T1000 (cell line): Measurements from ENCODE around the gene MLC1.

ENCODE experiments used
- DNase-seq: peaks from one replicate; lab custom pipeline; 2025; ENCODE audit warnings: mixed read lengths; lab: John Stamatoyannopoulos, UW

Gene MLC1

DNA sequence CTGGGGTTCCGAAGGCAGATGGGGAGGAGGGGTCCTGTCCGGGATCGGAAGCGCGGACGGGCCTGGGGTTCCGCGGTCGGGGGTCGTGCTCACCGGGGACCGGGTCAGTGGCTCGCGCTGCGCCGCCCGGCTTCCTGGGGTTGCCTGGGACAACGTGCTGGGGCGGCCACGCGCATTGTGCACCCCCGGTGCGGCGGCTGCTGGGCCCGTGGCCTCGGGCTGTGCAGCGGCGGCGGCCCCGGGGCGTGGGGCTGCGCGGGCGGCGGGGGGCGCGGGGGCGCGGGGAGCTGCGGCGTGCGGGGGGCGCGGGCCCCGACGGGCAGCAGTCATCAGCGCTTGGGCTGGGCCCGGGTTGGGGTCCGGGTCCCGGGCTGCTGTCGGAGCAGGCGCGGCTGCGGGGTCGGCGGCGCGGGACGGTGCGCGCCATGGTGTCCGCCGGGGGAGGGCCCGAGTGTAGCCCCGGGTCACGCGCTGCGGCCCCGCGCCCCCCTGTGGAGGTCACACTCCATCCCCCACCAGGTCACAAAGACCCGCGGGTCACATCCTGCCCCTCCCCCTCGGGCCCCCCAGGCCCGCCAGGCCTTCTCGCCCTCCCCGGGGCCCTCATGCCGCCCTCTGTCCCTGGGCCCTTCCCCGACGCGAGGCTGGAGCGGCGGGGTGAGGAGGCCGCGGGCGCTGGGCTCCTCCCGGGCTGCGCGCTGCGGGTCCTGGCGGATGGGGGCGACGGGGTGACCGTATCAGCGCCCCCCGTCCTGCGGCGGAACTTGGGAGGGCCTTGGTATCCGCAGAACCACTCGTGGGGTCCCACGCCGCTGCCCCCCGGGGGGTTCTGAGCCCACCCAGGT lies 26.9 kb downstream of the MLC1 start, which contains the start of gene TTLL8:
TTLL8 (minus strand) TSS at position 238 of the 845 bp plus-strand sequence.
- DNase-seq, result no peak

DNA sequence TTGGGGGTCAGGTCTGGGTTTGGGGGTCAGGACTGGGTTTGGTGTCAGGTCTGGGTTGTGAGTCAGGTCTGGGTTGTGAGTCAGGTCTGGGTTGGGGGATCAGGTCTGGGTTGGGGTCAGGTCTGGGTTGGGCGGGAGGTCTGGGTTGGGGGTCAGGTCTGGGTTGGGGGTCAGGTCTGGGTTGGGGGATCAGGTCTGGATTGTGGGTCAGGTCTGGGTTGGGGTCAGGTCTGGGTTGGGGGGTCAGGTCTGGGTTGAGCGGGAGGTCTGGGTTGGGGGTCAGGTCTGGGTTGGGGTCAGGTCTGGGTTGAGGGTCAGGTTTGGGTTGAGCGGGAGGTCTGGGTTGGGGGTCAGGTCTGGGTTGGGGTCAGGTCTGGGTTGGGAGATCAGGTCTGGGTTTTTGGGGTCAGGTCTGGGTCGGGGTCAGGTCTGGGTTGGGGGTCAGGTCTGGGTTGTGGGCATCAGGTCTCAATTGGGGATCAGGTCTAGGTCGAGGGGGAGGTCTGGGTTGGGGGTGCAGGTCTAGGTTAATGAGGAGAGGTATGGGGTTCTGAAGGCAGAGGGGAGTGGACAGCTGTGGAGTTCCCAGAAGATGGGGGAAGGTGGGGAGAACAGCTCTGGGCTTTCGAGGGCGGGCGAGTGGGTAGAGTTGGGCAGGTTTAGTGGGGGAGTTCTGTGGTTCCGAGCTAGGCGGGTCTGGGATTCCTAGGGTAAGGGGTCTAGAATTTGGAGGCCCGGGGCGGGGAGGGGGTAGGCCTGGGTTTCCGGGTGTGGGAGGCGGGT lies 27.8 kb downstream of the MLC1 start:
- no peak for DNase-seq

DNA sequence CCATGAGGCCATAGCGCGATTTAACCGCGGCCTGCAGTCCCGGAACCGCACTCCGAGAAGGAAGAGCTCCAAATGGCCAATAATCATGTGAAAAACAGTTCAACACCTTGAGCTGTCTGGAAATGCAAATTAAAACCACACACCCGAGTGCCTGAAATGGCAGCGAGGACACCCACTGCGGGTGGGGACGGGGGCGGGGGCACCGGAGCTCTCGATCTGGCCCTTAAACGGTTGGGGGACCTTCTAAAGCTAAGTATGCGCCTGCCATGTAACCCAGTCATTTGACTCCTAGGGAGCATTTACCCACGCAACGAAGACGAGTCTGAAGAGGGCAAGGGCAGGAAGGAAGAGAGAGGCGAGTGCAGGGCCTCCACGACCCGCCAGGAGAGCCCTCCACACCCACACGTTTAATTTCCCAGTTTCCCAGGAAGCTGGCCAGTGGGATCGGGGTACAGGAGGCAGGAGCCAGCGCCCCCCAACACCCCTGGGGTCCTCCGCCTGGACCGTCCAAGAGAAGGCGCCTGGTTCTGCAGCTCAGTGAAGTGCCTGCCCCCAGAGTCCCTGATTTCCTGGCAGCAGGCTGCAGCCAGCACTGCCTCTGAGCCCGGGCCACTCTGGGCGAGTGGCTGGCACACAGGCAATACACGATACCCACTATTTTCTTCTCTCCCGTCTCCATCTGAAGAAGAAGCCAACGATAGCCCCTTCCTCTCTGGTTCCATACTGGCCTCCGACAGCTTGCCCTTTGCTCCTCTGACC lies 28.8 kb downstream of the MLC1 start:
- no peak for DNase-seq

DNA sequence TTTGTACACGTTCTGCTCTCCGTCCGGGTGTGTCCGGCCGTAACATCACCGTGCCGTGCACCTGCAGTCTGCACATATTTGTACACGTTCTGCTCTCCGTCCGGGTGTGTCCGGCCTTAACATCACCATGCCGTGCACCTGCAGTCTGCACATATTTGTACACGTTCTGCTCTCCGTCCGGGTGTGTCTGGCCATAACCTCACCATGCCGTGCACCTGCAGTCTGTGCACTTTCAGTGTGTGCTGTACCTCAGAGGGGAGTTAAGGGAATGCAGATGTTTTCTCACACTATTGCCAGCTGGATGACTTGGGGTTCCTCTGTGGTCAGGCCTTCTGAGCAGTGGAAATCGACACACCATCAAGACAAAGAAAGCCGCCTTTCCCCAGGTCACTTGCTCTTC lies 31.4 kb downstream of the MLC1 start:
- DNase-seq, result no peak

DNA sequence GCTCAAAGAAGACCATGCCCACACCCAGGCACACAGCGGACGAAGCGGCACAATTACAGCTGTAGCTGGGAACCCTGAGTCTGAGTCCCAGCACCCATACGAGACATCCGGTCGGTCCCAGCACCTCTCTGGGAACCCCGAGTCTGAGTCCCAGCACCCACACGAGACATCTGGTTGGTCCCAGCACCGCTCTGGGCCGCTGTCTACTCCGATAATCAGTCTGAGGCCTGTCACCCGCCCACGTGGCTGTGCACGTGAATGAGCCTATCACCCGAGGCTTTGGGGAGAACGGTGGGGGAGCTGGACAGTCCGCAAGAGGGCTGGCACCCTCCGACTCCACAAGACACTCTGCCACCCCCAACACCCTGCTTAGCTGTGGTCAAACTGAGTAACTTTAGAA lies 33.3 kb downstream of the MLC1 start:
- no peak for DNase-seq

DNA sequence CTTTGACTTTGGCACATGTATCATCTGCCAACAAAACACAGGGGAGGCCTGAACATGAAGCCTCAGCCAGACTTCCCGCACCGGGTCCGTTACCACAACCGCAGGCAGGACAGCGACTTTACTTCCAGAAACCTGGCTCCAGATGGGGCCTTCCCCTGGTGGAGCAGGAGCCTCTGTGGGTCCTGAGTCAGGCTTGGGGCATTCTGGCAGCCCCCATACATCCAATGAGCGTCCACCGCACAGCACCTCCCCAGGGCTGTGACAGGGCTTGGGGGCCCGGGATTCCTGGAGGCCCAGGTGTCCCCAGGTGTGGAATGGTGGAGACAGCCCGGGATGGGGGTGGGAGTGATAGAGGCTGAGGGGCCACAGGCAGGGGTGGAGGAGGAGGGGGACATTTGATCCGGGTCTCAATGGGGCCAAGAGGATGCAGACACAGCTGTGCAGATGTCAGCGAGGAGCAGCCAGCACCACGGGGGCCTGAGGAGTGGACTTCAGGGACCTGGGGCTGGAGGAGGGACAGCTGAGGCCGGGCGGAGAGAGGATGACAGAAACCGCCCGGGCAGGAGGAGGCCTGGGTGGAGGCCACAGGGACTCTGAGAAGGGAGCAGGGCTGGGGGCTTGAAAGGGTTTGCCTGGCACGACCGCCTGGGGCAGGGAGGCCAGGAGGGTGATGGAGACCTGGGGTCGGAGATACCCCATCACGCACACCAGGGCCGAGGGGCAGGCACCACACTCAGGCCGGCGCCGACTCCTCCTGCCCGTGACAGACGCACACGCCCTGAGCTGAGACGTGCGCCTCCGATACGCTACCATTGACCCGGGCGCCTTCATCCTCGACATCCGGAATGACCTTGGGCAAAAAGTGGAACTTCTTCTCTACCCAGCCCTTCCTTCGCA lies 35.7 kb downstream of the MLC1 start:
- no peak for DNase-seq

DNA sequence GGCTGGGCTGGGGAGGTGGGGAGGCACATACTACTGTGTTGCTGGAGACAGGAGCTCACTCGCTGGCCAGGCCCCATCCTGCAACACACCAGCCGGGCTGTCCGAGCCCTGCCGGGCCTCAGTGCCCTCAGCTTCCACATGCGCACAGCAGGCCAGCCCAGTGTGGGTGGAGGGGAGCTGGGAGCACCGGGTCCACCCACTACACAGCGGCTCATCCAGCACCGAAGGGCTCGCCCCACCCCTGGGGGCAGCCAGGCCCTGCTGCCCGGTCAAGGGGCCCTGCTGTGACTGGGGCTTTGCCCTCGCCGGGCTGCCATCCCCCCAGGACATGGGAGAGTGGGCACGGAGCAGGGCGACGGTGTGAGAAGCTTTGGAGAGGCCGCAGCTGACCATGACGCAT lies 36.4 kb downstream of the MLC1 start:
- no peak for DNase-seq

DNA sequence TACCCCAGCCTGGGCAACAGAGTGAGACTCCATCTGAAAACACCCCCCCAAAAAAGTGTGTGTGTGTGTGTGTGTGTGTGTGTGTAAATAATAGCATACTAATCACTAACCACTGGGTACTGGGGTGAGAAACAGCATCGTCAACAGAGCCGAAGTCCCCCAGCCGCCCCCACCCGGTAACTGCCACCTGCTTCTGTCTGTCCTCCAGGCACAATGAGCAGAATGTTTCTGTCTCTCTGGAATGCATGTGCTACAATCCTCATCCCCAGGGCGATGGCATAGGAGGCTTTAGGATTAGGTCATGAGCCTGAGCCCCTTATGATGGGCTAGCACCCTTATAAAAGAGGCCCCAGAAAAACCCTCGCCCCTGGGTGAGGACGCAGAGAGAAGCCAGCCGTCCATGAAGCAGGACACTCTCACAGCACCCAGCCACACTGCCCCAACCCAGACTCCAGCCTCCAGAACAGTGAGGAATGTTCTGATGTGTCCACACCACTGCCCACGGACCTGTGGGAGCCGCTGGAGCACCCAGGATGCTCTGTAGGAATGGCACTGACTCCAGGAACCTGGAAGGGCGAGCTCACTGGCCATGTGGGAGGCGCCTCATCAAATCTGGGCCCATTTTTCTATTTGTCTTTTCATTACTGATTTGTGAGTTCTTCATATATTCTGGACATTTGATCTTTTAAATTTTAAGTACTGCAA lies 37.0 kb downstream of the MLC1 start:
- no peak for DNase-seq

DNA sequence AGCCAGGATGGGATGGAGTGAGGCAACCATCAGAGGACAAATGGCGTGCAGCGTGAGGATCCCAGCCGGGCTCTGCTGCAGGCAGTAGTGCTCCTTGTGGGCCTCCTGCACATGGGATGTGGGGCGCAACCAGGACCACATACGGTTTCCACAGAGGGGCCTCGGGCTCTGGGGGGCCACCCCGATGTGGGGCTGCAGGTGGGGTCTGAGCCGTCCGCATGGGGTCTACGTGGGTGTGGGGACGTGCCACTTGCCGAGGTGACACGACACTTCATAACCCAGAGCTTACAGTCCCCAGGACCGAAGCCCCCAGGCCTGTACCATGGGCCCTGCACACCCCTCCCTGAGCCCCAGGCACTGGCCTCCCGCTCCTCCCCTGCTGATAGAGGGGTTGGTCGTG lies 37.9 kb downstream of the MLC1 start:
- DNase-seq, result no peak

DNA sequence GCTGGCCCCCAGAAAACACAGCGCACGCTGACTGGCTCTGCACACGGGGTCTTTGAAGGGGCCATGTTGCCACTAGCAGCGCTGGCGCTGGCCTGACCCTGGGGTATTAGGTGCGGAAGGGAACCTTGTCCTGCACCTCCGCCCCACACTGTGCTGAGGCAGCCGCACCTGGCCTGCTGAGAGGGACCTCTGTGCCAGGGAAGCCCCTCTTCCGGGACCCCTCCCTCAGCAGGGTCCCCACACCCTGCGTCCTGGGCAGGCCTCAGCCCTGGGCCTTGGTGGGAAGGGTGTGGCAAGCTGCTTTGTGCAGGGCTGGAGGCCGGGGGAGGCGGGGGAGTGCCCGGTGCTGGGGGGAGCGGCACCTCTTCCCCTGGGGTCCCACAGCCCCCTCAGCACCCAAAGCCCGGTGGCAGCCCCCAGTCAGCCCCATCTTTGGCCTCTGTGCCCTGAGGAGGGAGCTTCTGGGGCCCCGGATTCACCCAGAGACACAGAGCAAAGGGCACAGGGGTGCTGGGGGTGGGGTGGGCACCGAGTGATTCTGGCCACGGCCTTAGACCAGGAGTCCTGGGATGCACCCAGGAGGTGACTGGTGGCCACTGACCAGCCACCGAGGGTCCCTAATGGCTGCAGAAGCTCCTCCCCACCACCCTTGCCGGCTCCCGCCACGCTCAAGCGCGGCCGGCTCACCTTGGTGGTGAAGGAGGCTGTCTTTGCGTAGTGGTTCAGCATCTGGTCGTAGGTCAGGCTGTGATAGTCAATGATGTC lies 38.6 kb downstream of the MLC1 start:
- DNase-seq, result no peak

DNA sequence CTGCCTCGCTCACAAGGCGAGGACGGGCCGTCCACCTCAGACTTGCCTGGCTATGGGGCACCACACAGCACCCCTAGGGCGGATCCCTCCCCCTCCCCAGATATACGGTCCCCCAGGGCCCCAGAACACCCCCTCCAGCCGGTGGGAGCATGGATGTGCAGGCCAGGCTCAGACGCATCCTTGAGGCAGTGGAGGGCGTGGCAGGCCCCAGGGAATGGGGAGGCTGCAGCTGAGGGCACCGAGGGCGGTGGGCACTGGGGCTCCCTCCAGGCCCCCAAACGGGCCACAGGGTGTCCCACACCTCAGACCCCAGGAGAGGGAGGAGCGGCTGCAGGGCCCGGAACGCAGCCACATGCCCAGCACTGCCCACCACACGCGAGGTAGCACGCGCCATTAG lies 39.2 kb downstream of the MLC1 start:
- no peak for DNase-seq

DNA sequence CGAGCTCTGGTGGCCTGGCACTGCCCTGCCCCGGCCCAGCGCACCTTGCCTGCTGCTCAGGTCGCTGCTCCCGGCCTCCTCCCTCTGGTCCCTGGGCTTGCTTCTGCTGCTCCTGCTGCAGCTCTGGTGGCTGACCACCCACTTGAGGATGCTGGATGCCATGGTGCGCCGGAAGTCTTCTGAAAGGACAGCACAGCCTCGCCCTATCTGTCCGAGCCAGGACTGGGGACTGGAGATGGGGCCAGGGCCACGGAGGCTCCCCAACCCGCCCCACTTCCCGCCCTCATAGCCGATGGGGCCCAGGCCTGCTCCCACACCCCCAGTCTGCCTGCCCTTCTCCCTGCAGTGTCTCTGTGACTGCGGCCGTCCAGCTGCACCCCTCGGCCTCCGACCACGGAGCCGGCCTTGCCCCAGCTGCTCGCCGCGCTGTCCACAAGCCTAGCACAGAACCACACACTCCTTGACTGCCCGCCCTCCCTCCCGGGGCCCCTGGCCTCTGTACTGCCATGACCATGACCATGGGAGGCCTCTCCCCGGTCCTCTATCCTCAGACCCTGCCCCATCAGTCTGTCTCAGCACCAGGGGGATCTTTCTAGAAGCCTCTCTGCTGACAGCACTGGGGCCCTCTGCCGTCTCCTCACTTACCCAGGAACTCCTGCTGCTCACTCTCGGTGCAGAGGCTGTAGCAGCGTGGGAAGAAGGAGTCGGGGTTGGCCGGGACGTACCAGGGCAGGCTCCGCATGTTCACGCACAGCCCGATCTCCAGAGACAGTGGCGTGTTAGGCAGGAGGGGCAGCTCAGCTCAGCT lies 39.8 kb downstream of the MLC1 start:
- no peak for DNase-seq

DNA sequence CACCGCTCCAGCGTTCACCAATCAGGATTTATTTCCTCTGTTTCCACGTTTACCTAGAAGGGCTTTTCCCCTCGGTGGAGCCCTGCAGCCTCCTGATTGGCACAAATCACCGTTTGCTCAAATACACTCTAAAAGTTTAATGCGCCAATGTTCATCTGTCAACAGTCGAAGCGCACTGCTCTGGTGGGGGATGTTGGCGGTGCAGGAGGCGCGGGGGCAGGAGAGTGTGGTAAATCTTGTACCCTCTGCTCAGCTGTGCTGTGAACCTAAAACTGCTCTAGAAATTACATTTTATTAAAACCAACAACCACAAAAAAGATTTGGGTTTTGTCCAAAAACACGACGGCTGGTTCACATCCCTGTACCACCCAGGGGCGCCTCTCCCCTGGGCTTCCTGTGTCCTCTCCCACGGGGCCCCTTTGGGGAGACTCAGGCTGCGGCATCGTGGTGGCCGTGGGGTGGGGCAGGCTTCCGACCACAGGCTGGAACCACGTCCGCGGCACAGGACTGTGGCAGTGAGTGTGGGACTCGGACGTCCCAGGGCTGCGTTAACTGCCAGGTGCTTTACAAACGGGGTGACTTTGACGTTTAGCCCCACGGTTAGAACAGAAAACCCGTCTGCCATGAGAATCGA lies 40.6 kb downstream of the MLC1 start:
- no peak for DNase-seq

DNA sequence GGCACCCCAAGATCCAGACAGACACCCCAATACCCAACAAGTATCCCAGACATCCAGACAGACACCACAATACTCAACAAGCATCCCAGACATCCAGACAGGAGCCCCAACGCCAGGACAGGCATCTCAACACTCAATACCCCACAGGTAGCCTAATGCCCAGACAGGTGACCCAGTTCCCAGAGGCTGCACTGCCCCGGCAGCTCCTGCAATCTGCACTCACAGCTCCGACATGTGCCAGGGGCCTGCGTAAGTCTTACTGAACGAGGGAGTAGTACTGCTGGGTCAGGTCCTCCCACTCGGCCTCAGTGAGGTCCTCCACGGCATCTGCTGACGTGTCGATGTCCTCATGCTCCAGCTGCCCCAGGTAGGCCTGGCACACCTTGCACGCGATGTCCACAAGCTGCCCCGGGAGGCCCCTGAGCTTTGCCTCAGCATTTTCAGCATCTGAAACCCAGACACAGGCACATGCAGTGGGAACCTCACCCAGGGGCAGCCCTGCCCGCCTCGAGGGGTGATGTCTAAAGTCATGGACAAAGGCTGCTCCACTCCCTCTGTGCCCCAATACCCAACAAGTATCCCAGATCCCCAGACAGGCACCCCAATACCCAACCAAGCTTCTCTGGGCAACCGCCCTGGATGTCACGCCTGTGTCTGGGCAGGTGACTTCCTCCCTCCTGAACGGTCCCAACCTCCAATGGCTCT lies 43.7 kb downstream of the MLC1 start:
- DNase-seq, result no peak

DNA sequence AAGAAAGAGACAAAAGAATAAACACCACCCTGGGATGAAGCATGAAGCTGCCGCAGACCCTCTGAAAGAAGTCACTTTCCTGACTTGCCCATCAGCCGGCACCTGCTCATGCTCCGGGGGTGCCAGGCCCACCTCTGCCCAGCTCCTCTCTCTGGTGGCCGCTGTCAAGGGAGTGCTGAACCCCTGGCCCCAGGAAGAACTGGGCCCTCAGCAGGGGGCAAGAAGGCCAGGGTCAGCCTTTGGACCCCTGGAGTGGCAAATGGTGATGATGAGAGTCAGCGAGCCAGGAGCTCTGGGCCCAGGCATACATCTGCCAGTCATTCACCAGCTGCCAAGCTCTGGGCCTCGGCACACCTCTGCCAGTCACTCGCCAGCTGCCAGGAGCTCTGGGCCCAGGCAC lies 44.5 kb downstream of the MLC1 start:
- no peak for DNase-seq

DNA sequence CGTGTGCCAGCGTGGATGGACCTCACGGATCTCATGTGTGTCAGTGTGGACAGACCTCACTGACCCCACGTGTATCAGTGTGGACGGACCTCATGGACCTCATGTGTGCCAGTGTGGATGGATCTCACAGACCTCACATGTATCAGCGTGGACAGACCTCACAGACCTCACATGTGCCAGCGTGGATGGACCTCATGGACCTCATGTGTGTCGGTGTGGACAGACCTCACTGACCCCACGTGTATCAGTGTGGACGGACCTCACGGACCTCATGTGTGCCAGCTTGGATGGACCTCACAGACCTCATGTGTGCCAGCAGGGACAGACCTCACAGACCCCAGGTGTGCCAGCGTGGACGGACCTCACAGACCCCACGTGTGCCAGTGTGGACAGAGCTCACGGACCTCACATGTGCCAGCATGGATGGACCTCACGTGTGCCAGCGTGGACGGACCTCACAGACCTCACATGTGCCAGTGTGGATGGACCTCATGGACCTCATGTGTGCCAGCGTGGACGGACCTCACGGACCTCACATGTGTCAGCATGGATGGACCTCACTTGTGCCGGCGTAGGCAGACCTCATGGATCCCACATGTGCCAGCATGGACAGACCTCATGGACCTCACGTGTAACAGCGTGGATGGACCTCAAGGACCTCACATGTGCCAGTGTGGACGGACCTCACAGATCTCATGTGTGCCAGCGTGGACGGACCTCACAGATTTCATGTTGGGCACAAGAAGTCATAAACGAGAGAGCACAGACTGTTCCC lies 45.4 kb downstream of the MLC1 start:
- DNase-seq, result no peak

DNA sequence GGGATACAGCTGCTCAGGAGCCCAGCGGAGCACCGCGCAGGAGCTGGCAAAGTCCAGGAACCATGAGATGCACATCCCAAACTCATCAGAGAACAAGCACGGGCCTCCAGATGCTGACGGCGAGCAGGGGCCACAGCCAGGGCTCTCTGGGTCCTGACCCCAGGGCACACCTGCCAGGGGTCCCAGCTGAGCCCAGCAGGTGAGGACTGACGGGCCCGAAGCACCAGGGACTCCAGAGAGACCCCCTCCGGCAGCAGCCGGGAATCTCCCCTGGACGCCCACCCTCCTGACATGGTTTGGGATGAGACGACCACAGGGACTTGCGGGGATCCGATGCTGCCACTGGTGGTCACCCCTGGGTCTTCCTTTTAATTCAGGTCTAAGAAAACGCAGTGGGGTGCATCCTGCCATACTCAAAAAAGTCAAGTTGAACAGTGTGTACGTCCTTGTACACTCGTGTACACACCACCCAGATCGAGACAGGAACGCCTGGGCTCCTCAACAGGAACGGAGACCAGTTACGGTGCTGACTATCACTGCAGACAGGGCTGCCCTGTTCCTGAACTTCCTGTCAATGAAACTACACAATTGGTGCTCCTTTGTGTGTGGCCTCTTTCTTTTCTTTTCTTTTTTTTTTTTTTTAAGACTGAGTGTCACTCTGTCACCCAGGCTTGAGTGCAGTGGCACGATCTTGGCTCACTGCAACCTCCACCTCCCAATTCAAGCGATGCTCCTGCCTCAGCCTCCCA lies 49.1 kb downstream of the MLC1 start:
- DNase-seq, result no peak
